ENCODE data around the gene FDX2. TPM values are rescaled to one million over a fixed set of nuclear protein-coding genes. Genes with fewer than 3 reads are reported as not detected.

Gene FDX2
- total and polyA plus RNA-seq, 2 donors (not counting 1 experiment from before 2014, with no cell fraction given) = 13.9 to 21.5 TPM

- CTCF ChIA-PET = interaction anchor here (0.5 to 1.5 kb wide), 7 partner anchors 8 to 113 kb away, joined by 3 to 9 read pairs (median 4); no protein-coding TSS in a partner anchor
- Histone ChIP-seq H4K20me1 (ENCODE audit: control insufficient read depth, insufficient read depth, low read length, poor library complexity, severe bottlenecking) (no peaks in the 10 kb centered on the region), H3K27me3 (replicated peaks in 1 of 4; ENCODE audit: control extremely low read depth in 1 of 4, control insufficient read depth in 3 of 4, insufficient read depth in 4 of 4, low read length in 3 of 4) (no peaks in the 10 kb centered on the region), H3K79me2 (ENCODE audit: control insufficient read depth, insufficient read depth, low read length) (no peaks in the 10 kb centered on the region), H3K4me3 (ENCODE audit: control extremely low read depth in 1 of 5, extremely low read depth in 1 of 5, insufficient read depth in 1 of 5, low read depth in 2 of 5, low read length in 4 of 5) (no peak overlapping the region), H3K9ac (ENCODE audit: low read length) (no peak overlapping the region), H2AFZ (ENCODE audit: insufficient read depth, low read depth, low read length, poor library complexity, severe bottlenecking) (no peak overlapping the region), H3K9me3 (ENCODE audit: control extremely low read depth in 1 of 3, control insufficient read depth in 2 of 3, insufficient read depth in 1 of 3, low read length in 2 of 3) (no peaks in the 10 kb centered on the region), H3K4me1 (ENCODE audit: control insufficient read depth in 2 of 2, insufficient read depth in 2 of 2, low read length in 2 of 2) (peaks cover 4 to 6% of the 10 kb centered on the region in 2 donors), H3K36me3 (replicated peaks in 1 of 2; ENCODE audit: control extremely low read depth in 1 of 2, control insufficient read depth in 1 of 2, extremely low read depth in 1 of 2, insufficient read depth in 2 of 2, low read length in 1 of 2) (peaks cover 0 to 12% of the 10 kb centered on the region in 2 experiments), H3K4me2 (replicated peaks; ENCODE audit: low read depth, low read length, poor library complexity, severe bottlenecking) (no peak overlapping the region), H3K27ac (ENCODE audit: low read length in 2 of 2) (no peak overlapping the region)
- Mint-ChIP-seq H3K27ac (no peak overlapping the region), H3K9me3 (ENCODE audit: insufficient read depth) (no peaks in the 10 kb centered on the region), H3K4me1 (peaks cover 17% of the 10 kb centered on the region), H3K4me3 (no peak overlapping the region), H3K27me3 (no peaks in the 10 kb centered on the region)
- POLR2A ChIA-PET = interaction anchor here (0.6 to 0.7 kb wide), 2 partner anchors 8 to 12 kb away, joined by 3 to 10 read pairs; partner anchors contain the start of genes ICAM4 and ICAM5
- WGBS (ENCODE audit: insufficient coverage) = 89% methylated on average over 4 of the region's 9 CpGs
- DNase-seq (peak; percentile 40), ATAC-seq (ENCODE audit: low read depth) (no peak)
- intact Hi-C loops (cut with micrococcal nuclease) = no loop called here
- TF ChIP-seq CTCF (IDR thresholded peaks at IDR 0.05) = no peak
- TF ChIP-seq EZH2 (IDR thresholded peaks at IDR 0.05; ENCODE audit: borderline replicate concordance, insufficient read depth, low read depth, low read length, poor library complexity, severe bottlenecking) = no peak
These were observed 37.8 kb downstream of the FDX2 start for GRCh38 chr19:10277795-10278589.

DNA sequence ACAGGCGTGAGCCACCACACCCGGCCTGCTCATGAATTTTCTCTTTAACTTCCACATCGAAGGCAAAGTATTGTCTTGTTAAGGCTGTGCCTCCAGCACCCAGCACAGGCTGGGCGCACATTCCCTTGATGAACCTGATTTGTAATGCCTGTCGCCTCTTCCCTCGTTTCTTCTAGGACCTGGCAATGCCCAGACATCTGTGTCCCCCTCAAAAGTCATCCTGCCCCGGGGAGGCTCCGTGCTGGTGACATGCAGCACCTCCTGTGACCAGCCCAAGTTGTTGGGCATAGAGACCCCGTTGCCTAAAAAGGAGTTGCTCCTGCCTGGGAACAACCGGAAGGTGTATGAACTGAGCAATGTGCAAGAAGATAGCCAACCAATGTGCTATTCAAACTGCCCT is 41.2 kb downstream of the FDX2 start:
- no peaks in the 10 kb centered on the region for H3K79me2 ChIP-seq (ENCODE audit: control insufficient read depth, insufficient read depth, low read length)
- TF ChIP-seq EZH2 (IDR thresholded peaks at IDR 0.05; ENCODE audit: borderline replicate concordance, insufficient read depth, low read depth, low read length, poor library complexity, severe bottlenecking) = no peak
- TF ChIP-seq CTCF (IDR thresholded peaks at IDR 0.05) = no peak
- H3K27ac Mint-ChIP-seq = peak overlapping the region; percentile 72
- H3K4me1 ChIP-seq (ENCODE audit: control insufficient read depth in 2 of 2, insufficient read depth in 2 of 2, low read length in 2 of 2) = peaks cover 13 to 35% of the 10 kb centered on the region in 2 donors
- no peak for ATAC-seq (ENCODE audit: low read depth)
- no peaks in the 10 kb centered on the region for H3K9me3 Mint-ChIP-seq (ENCODE audit: insufficient read depth)
- no peak overlapping the region for H3K4me3 ChIP-seq (ENCODE audit: control extremely low read depth in 1 of 5, extremely low read depth in 1 of 5, insufficient read depth in 1 of 5, low read depth in 2 of 5, low read length in 4 of 5)
- H3K27me3 ChIP-seq (replicated peaks in 1 of 4; ENCODE audit: control extremely low read depth in 1 of 4, control insufficient read depth in 3 of 4, insufficient read depth in 4 of 4, low read length in 3 of 4) = no peaks in the 10 kb centered on the region
- no peak overlapping the region for H2AFZ ChIP-seq (ENCODE audit: insufficient read depth, low read depth, low read length, poor library complexity, severe bottlenecking)
- peaks cover 0 to 11% of the 10 kb centered on the region in 2 experiments for H3K36me3 ChIP-seq (replicated peaks in 1 of 2; ENCODE audit: control extremely low read depth in 1 of 2, control insufficient read depth in 1 of 2, extremely low read depth in 1 of 2, insufficient read depth in 2 of 2, low read length in 1 of 2)
- intact Hi-C loops (cut with micrococcal nuclease) = no loop called here
- 94% methylated on average over 10 of the region's 10 CpGs for WGBS (ENCODE audit: insufficient coverage)
- no peak overlapping the region for H3K9ac ChIP-seq (ENCODE audit: low read length)
- no peak overlapping the region for H3K27ac ChIP-seq (ENCODE audit: low read length in 2 of 2)
- H3K27me3 Mint-ChIP-seq = no peaks in the 10 kb centered on the region
- ChIA-PET POLR2A (interaction anchor here (0.7 kb wide), 1 partner anchor 104 kb away, joined by 7 read pairs; no protein-coding TSS in a partner anchor), CTCF (interaction anchor here (1.5 to 7.9 kb wide), 3 partner anchors 14 to 116 kb away, joined by 7 to 116 read pairs (median 8); partner anchors contain the start of genes ICAM4 and ICAM5)
- no peaks in the 10 kb centered on the region for H3K9me3 ChIP-seq (ENCODE audit: control extremely low read depth in 1 of 3, control insufficient read depth in 2 of 3, insufficient read depth in 1 of 3, low read length in 2 of 3)
- H3K4me1 Mint-ChIP-seq = peaks cover 35% of the 10 kb centered on the region
- no peak overlapping the region for H3K4me2 ChIP-seq (replicated peaks; ENCODE audit: low read depth, low read length, poor library complexity, severe bottlenecking)
- peak; percentile 25 for DNase-seq
- peak overlapping the region; percentile 11 for H3K4me3 Mint-ChIP-seq
- no peaks in the 10 kb centered on the region for H4K20me1 ChIP-seq (ENCODE audit: control insufficient read depth, insufficient read depth, low read length, poor library complexity, severe bottlenecking)

Data from B cell (primary cell).